GM10847 (cell line): ENCODE data around the gene SEMA4A.

Experiments used
- POLR2A ChIP-seq: IDR thresholded peaks from 2 replicates; pipeline ENCODE4 v1.6.1; 2011; ENCODE audit not compliant: insufficient read length; ENCODE audit errors: extremely low read depth

Gene SEMA4A

GRCh38 chr1:156146020-156146768 lies 7.2 kb upstream of the SEMA4A start:
- no peak for TF ChIP-seq POLR2A

GRCh38 chr1:156146769-156147405 lies 6.5 kb upstream of the SEMA4A start:
- no peak for TF ChIP-seq POLR2A

GRCh38 chr1:156148216-156148615 lies 5.2 kb upstream of the SEMA4A start:
- no peak for TF ChIP-seq POLR2A

- peak; percentile 55 for TF ChIP-seq POLR2A
Observed at GRCh38 chr1:156149374-156150332, 3.7 kb upstream of the SEMA4A start.

GRCh38 chr1:156150333-156151011 lies 2.9 kb upstream of the SEMA4A start:
- TF ChIP-seq POLR2A: no peak

- no peak for TF ChIP-seq POLR2A
Observed at GRCh38 chr1:156151093-156151688, 2.2 kb upstream of the SEMA4A start.

- TF ChIP-seq POLR2A: no peak
Observed at GRCh38 chr1:156152628-156153027, 757 bp upstream of the SEMA4A start.

- peak; percentile 67 for TF ChIP-seq POLR2A
Observed at GRCh38 chr1:156154317-156154749, 948 bp downstream of the SEMA4A start.

GRCh38 chr1:156155756-156156510 lies 2.5 kb downstream of the SEMA4A start:
- TF ChIP-seq POLR2A: no peak

GRCh38 chr1:156157506-156157905 lies 4.1 kb downstream of the SEMA4A start:
- no peak for TF ChIP-seq POLR2A

- TF ChIP-seq POLR2A: no peak
Observed at GRCh38 chr1:156157966-156158365, 4.6 kb downstream of the SEMA4A start.

- no peak for TF ChIP-seq POLR2A
Observed at GRCh38 chr1:156160000-156160742, 6.8 kb downstream of the SEMA4A start.

- TF ChIP-seq POLR2A: no peak
Observed at GRCh38 chr1:156160743-156161171, 7.4 kb downstream of the SEMA4A start.

- no peak for TF ChIP-seq POLR2A
Observed at GRCh38 chr1:156162430-156163037, 9.1 kb downstream of the SEMA4A start.
